ENCODE data around the gene GASK1A. TPM values are rescaled to one million over a fixed set of nuclear protein-coding genes. Genes with fewer than 3 reads are reported as not detected.

Gene GASK1A
- total RNA-seq, 1 experiment from 2014 or later = 5.4 TPM

GRCh38 chr3:43061101-43061895, 82.2 kb downstream of the GASK1A start:
- Histone ChIP-seq H2BK12ac (ENCODE audit: insufficient read length, low read depth, low read length) (no peak overlapping the region), H4K91ac (ENCODE audit: insufficient read length, low read depth, low read length) (no peak overlapping the region), H3K18ac (ENCODE audit: insufficient read length, low read depth, low read length) (no peak overlapping the region), H3K79me2 (ENCODE audit: insufficient read depth, low read length) (no peaks in the 10 kb centered on the region), H3K4me1 (ENCODE audit: insufficient read depth, low read length) (no peaks in the 10 kb centered on the region), H4K20me1 (ENCODE audit: control insufficient read depth, insufficient read depth, insufficient read length) (no peaks in the 10 kb centered on the region), H3K9me3 (ENCODE audit: control insufficient read depth, low read depth, low read length) (no peaks in the 10 kb centered on the region), H3T11ph (ENCODE audit: low read length) (no peak overlapping the region), H2BK5ac (ENCODE audit: insufficient read length, low read length) (no peak overlapping the region), H2AK5ac (ENCODE audit: insufficient read length, low read length) (no peak overlapping the region), H2BK20ac (ENCODE audit: low read depth, low read length, poor library complexity, severe bottlenecking) (no peak overlapping the region), H3K14ac (ENCODE audit: insufficient read depth, low read length) (no peak overlapping the region), H3K4me2 (ENCODE audit: insufficient read depth, insufficient read length, low read length) (no peak overlapping the region), H3K79me1 (ENCODE audit: insufficient read depth, low read depth, low read length, poor library complexity, severe bottlenecking) (no peaks in the 10 kb centered on the region), H3K4ac (ENCODE audit: low read depth, low read length) (no peak overlapping the region), H2BK120ac (ENCODE audit: low read depth, low read length, poor library complexity, severe bottlenecking) (no peak overlapping the region), H3K9ac (ENCODE audit: extremely low read depth, insufficient read length, low read length) (no peak overlapping the region), H2AFZ (ENCODE audit: low read length) (no peak overlapping the region), H3K23ac (ENCODE audit: insufficient read length, low read depth, low read length) (no peak overlapping the region), H3K27me3 (ENCODE audit: insufficient read depth, low read length) (no peaks in the 10 kb centered on the region), H3K56ac (ENCODE audit: insufficient read length, low read depth, low read length) (no peak overlapping the region), H4K8ac (replicated peaks; ENCODE audit: insufficient read length, low read depth, low read length) (no peak overlapping the region), H3K23me2 (ENCODE audit: insufficient read length, low read depth, low read length, poor library complexity, severe bottlenecking) (no peaks in the 10 kb centered on the region), H4K5ac (ENCODE audit: insufficient read length, low read depth, low read length) (no peak overlapping the region), H2BK15ac (ENCODE audit: low read depth, low read length) (no peak overlapping the region), H3K27ac (ENCODE audit: insufficient read length, low read depth, low read length) (no peak overlapping the region)
- H3K36me3 Mint-ChIP-seq (ENCODE audit: insufficient read depth in 1 of 3, low read depth in 3 of 3) = peaks cover 24 to 34% (median 27%) of the 10 kb centered on the region in 3 experiments
- H3K4me3 Mint-ChIP-seq = no peak overlapping the region
- peaks cover 2% of the 10 kb centered on the region for H3K27me3 Mint-ChIP-seq (ENCODE audit: low read depth)
- DNase-seq = no peak
- WGBS (ENCODE audit: extremely low coverage, insufficient read length, low lambda C conversion rate) = no CpG with 5 or more reads among the region's 8 CpGs
- peaks cover 20 to 27% of the 10 kb centered on the region in 2 experiments for H3K9me3 Mint-ChIP-seq
- peaks cover 9 to 15% of the 10 kb centered on the region in 2 experiments for H3K4me1 Mint-ChIP-seq
- no peak overlapping the region; a peak in 1 of 7 replicates for H3K27ac Mint-ChIP-seq
- no peak for TF ChIP-seq CTCF (conservative IDR thresholded peaks at IDR 0.05)

All from H9 (cell line).